DMS53 treated with DMSO at 0.1 percent for 48 hours (cell line): Measurements from ENCODE around the gene FGF14.

Experiments used
- DNase-seq: peaks from one replicate; lab custom pipeline; 2025; ENCODE audit not compliant: unreplicated experiment; lab: John Stamatoyannopoulos, UW

The FGF14 gene

GRCh38 chr13:102311901-102312300 is 89.9 kb downstream of the FGF14 start:
- no peak for DNase-seq

GRCh38 chr13:102311419-102311796 is 90.4 kb downstream of the FGF14 start:
- DNase-seq: no peak

- DNase-seq: no peak
These were observed 91.0 kb downstream of the FGF14 start for GRCh38 chr13:102310691-102311418.

- DNase-seq: no peak
These were observed 92.7 kb downstream of the FGF14 start for GRCh38 chr13:102309110-102309509.

- no peak for DNase-seq
These were observed 99.3 kb downstream of the FGF14 start for GRCh38 chr13:102302534-102302933.

- no peak for DNase-seq
These were observed 101.5 kb downstream of the FGF14 start for GRCh38 chr13:102300379-102300778.

- DNase-seq: no peak
These were observed 102.5 kb downstream of the FGF14 start for GRCh38 chr13:102299366-102299765.

- DNase-seq: no peak
These were observed 103.8 kb downstream of the FGF14 start for GRCh38 chr13:102298051-102298450.

GRCh38 chr13:102295316-102296048 is 106.4 kb downstream of the FGF14 start:
- DNase-seq: no peak

GRCh38 chr13:102294407-102295018 is 107.3 kb downstream of the FGF14 start:
- no peak for DNase-seq

GRCh38 chr13:102293723-102294122 is 108.1 kb downstream of the FGF14 start:
- DNase-seq: no peak

- no peak for DNase-seq
These were observed 110.1 kb downstream of the FGF14 start for GRCh38 chr13:102291587-102292218.

GRCh38 chr13:102289606-102290005 is 112.2 kb downstream of the FGF14 start:
- no peak for DNase-seq

- no peak for DNase-seq
These were observed 115.5 kb downstream of the FGF14 start for GRCh38 chr13:102286326-102286725.

- DNase-seq: no peak
These were observed 121.5 kb downstream of the FGF14 start for GRCh38 chr13:102280366-102280765.

GRCh38 chr13:102277286-102277685 is 124.6 kb downstream of the FGF14 start:
- no peak for DNase-seq

- DNase-seq: no peak
These were observed 125.4 kb downstream of the FGF14 start for GRCh38 chr13:102276404-102276803.

- DNase-seq: no peak
These were observed 125.9 kb downstream of the FGF14 start for GRCh38 chr13:102275969-102276368.

- DNase-seq: no peak
These were observed 128.7 kb downstream of the FGF14 start for GRCh38 chr13:102273111-102273510.

GRCh38 chr13:102267191-102267590 is 134.7 kb downstream of the FGF14 start:
- no peak for DNase-seq

- no peak for DNase-seq
These were observed 140.0 kb downstream of the FGF14 start for GRCh38 chr13:102261809-102262208.

- no peak for DNase-seq
These were observed 140.5 kb downstream of the FGF14 start for GRCh38 chr13:102261316-102261715.
